NB4 (cell line): ENCODE results near the gene PPP6R1.

ENCODE experiments used
- DNase-seq: peaks from one replicate; pipeline ENCODE4 v3.0.0; 2010; ENCODE audit warnings: low read depth
- H3K4me3 ChIP-seq: one replicate; pipeline ENCODE4 v1.5.1; 2011; ENCODE audit warnings: mild to moderate bottlenecking, low read depth, low read length, moderate library complexity
- CTCF ChIP-seq: IDR thresholded peaks from one replicate; pipeline ENCODE4 v1.5.1; 2012; ENCODE audit warnings: low read depth, low read length
- MAX ChIP-seq: IDR thresholded peaks from 2 replicates; pipeline ENCODE4 v1.6.1; 2011; ENCODE audit warnings: low read depth, low read length
- MYC ChIP-seq: IDR thresholded peaks from 2 replicates; pipeline ENCODE4 v1.6.1; 2011; ENCODE audit warnings: low read depth, low read length
- POLR2A ChIP-seq: IDR thresholded peaks from 2 replicates; pipeline ENCODE4 v1.6.1; 2011; ENCODE audit warnings: mild to moderate bottlenecking; ENCODE audit not compliant: insufficient read length; ENCODE audit errors: extremely low read depth

PPP6R1 gene

GRCh38 chr19:55258828-55259539, at the start of gene PPP6R1:
Gene PPP6R1, minus strand, starts transcription at chr19:55259017. Its CDS starts 11,914 bp downstream, at chr19:55247103.
- peak; percentile 97 for DNase-seq
- H3K4me3 ChIP-seq = peak within 1 kb of the TSS; percentile 88
- peak; percentile 90 for TF ChIP-seq POLR2A
- TF ChIP-seq MYC = peak; percentile 83
- TF ChIP-seq MAX = peak; percentile 65
- TF ChIP-seq CTCF = no peak

- TF ChIP-seq CTCF = no peak
- no peak for TF ChIP-seq MAX
- no peak for TF ChIP-seq MYC
- TF ChIP-seq POLR2A = no peak
- DNase-seq = no peak
- no peak overlapping the region for H3K4me3 ChIP-seq
These were observed 49.5 kb upstream of the PPP6R1 start for GRCh38 chr19:55308281-55308680.

- DNase-seq = no peak
- no peak for TF ChIP-seq CTCF
- TF ChIP-seq MAX = no peak
- no peak for TF ChIP-seq POLR2A
- no peak for TF ChIP-seq MYC
- no peak overlapping the region for H3K4me3 ChIP-seq
These were observed 47.9 kb upstream of the PPP6R1 start for GRCh38 chr19:55306712-55307111.

- DNase-seq = peak; percentile 47
- H3K4me3 ChIP-seq = no peak overlapping the region
- TF ChIP-seq POLR2A = no peak
- no peak for TF ChIP-seq CTCF
- TF ChIP-seq MYC = no peak
- TF ChIP-seq MAX = no peak
These were observed 47.3 kb upstream of the PPP6R1 start for GRCh38 chr19:55305983-55306562.

- peak; percentile 57 for DNase-seq
- H3K4me3 ChIP-seq = no peak overlapping the region
- TF ChIP-seq MYC (peak; percentile 32; the same call in 1 of the 2 replicates), CTCF (no peak), POLR2A (no peak), MAX (no peak)
These were observed 46.7 kb upstream of the PPP6R1 start for GRCh38 chr19:55305491-55305890.
